SH-SY5Y (cell line): ENCODE measurements around the gene BCKDHB.

Source experiments
- GATA2 ChIP-seq: IDR thresholded peaks from 2 replicates; pipeline ENCODE4 v1.6.1; 2011; ENCODE audit warnings: mild to moderate bottlenecking, low read depth, low read length
- GATA3 ChIP-seq: IDR thresholded peaks from 2 replicates; pipeline ENCODE4 v1.6.1; 2011; ENCODE audit warnings: low read depth, mild to moderate bottlenecking, low read length, moderate library complexity

GRCh38 chr6:80203283-80203682 lies 96.8 kb downstream of the BCKDHB start:
- no peak for TF ChIP-seq GATA3
- TF ChIP-seq GATA2, result no peak
